Right ventricle myocardium superior (tissue), 1 donor: ENCODE results near the gene REXO4. TPM values are rescaled to one million over a fixed set of nuclear protein-coding genes. Genes with fewer than 3 reads are reported as not detected.

Experiments used
- ATAC-seq: fragments of 200-7000 bp; cut with Tn5 transposase; one replicate; pipeline ENCODE4 v1.9.1; 2020; ENCODE audit warnings: mild to moderate bottlenecking; ENCODE audit not compliant: poor library complexity
- DNase-seq: peaks from one replicate; pipeline ENCODE4 v3.0.0-alpha.2; 2020
- intact Hi-C: fragments of 100-400 bp; cut with DNase I; formaldehyde crosslinking; loops from one replicate; pipeline ENCODE4 v1.11.2; 2022
- total RNA-seq: library from RNA; stranded (reverse); fragmentation: NEBNext Ultra II Directional; extraction: Animal tissue kit (Norgen Biotek cat#: 25700); gene quantifications from one replicate; pipeline ENCODE4 v1.2.1, GENCODE V29; 2021
- donor health status: DM: no; HTN: yes; CAD: no; lungs with severe emphysema.

Gene REXO4
- total RNA-seq, 1 donor from 2014 or later: 18.0 TPM

- ATAC-seq: no peak
- DNase-seq: no peak
- intact Hi-C loops: no loop called here
Measured at GRCh38 chr9:133426011-133426410, 8.2 kb upstream of the REXO4 start.

GRCh38 chr9:133425049-133425632, 7.3 kb upstream of the REXO4 start:
- DNase-seq (no peak), ATAC-seq (no peak)
- intact Hi-C loops: no loop called here

- DNase-seq (no peak), ATAC-seq (no peak)
- intact Hi-C loops: no loop called here
Measured at GRCh38 chr9:133424187-133424586, 6.4 kb upstream of the REXO4 start.

GRCh38 chr9:133423216-133423615, 5.4 kb upstream of the REXO4 start:
- intact Hi-C loops: no loop called here
- no peak for DNase-seq
- peak; percentile 14 for ATAC-seq

- DNase-seq (no peak), ATAC-seq (no peak)
- intact Hi-C loops: no loop called here
Measured at GRCh38 chr9:133421615-133422542, 4.1 kb upstream of the REXO4 start, which contains the start of gene ADAMTS13. Gene ADAMTS13, plus strand, starts transcription at chr9:133422367. Its CDS starts 77 bp downstream, at chr9:133422444.

- DNase-seq (no peak), ATAC-seq (no peak)
- intact Hi-C loops: no loop called here
Measured at GRCh38 chr9:133420392-133420827, 2.6 kb upstream of the REXO4 start.

- ATAC-seq (no peak), DNase-seq (no peak)
- intact Hi-C loops: no loop called here
Measured at GRCh38 chr9:133419005-133419404, 1.2 kb upstream of the REXO4 start.

- DNase-seq: no peak
- intact Hi-C loops: no loop called here
- no peak for ATAC-seq
Measured at GRCh38 chr9:133415170-133415569, 2.6 kb downstream of the REXO4 start.

- DNase-seq (no peak), ATAC-seq (no peak)
- intact Hi-C loops: no loop called here
Measured at GRCh38 chr9:133408042-133408441, 9.8 kb downstream of the REXO4 start.

GRCh38 chr9:133406480-133407307, 11.1 kb downstream of the REXO4 start:
- DNase-seq (peak; percentile 80), ATAC-seq (peak; percentile 82)
- intact Hi-C loops: loop anchor here (2.0 kb wide), 1 partner anchor 80 kb away; no protein-coding TSS in a partner anchor

GRCh38 chr9:133405508-133406438, 12.0 kb downstream of the REXO4 start:
- DNase-seq (no peak), ATAC-seq (peak; percentile 28)

GRCh38 chr9:133404454-133405002, 13.3 kb downstream of the REXO4 start:
- DNase-seq: no peak
- ATAC-seq: no peak
- intact Hi-C loops: no loop called here

More at GRCh38 chr9:133405508-133406438, 12.0 kb downstream of the REXO4 start:
- intact Hi-C loops: loop anchor here (2.0 kb wide), 1 partner anchor 81 kb away; no protein-coding TSS in a partner anchor

GRCh38 chr9:133403766-133404453, 13.9 kb downstream of the REXO4 start:
- no peak for ATAC-seq
- no peak for DNase-seq
- intact Hi-C loops: no loop called here

GRCh38 chr9:133402689-133403088, 15.1 kb downstream of the REXO4 start:
- ATAC-seq (no peak), DNase-seq (no peak)
- intact Hi-C loops: no loop called here

GRCh38 chr9:133401588-133401987, 16.2 kb downstream of the REXO4 start:
- DNase-seq (no peak), ATAC-seq (no peak)
- intact Hi-C loops: no loop called here

GRCh38 chr9:133400292-133400691, 17.5 kb downstream of the REXO4 start:
- ATAC-seq (no peak), DNase-seq (no peak)
- intact Hi-C loops: no loop called here

- intact Hi-C loops: no loop called here
- ATAC-seq (no peak), DNase-seq (no peak)
Measured at GRCh38 chr9:133397895-133398294, 19.9 kb downstream of the REXO4 start.
